Endothelial cell of umbilical vein (primary cell): ENCODE results near the gene ZNF709. TPM values are rescaled to one million over a fixed set of nuclear protein-coding genes. Genes with fewer than 3 reads are reported as not detected.

Experiments
- BruUV-seq: library from RNA; stranded (reverse); fragments of 400-500 nt; replicated peaks from 2 replicates; lab custom pipeline; 2021; lab: Mats Ljungman, UMichigan
- CTCF ChIA-PET: fragments of 300-600, 350-600 bp; sonication (Branson Sonifier 250); formaldehyde crosslinking; loops from one replicate; lab custom pipeline; 2021; ENCODE audit warnings: antibody characterized with exemption, inconsistent platforms; lab: Charles Lee
- POLR2A ChIA-PET: fragments of 300-600, 350-600 bp; sonication (Branson Sonifier 250); formaldehyde crosslinking; loops from one replicate; lab custom pipeline; 2021; ENCODE audit warnings: antibody characterized with exemption, inconsistent platforms; lab: Charles Lee
- DNase-seq: peaks from one replicate; pipeline ENCODE4 v3.0.0-alpha.2; 2011; ENCODE audit warnings: low read depth, low spot score
- FAIRE-seq: peaks from 2 replicates; lab custom pipeline; 2011; peaks lifted over from hg19 to GRCh38; lab: Jason Lieb, UNC
- H2AFZ ChIP-seq: 2 replicates; pipeline ENCODE4 v1.6.0; 2012; ENCODE audit warnings: low read depth, low read length, control low read depth, inconsistent platforms
- H3K27ac ChIP-seq: 2 replicates; pipeline ENCODE4 v1.5.1; 2011; ENCODE audit warnings: low read depth, mild to moderate bottlenecking, control low read depth, low read length, moderate library complexity; ENCODE audit not compliant: insufficient read depth
- H3K27me3 ChIP-seq, 2 experiments: 2 replicates each; pipeline versions ENCODE4 v1.6.0 to v1.6.1; 2011; ENCODE audit warnings: low read length in 2 of 2, mixed read lengths in 1 of 2; ENCODE audit not compliant: control insufficient read depth in 2 of 2, insufficient read depth in 2 of 2
- H3K36me3 ChIP-seq, 2 experiments: 2 replicates in 1 of 2; 3 replicates in 1 of 2; pipeline ENCODE4 v1.5.1; 2011; ENCODE audit warnings: low read length in 2 of 2, mild to moderate bottlenecking in 1 of 2, moderate library complexity in 1 of 2; ENCODE audit not compliant: control insufficient read depth in 2 of 2, insufficient read depth in 2 of 2; ENCODE audit errors: extremely low read depth in 1 of 2
- H3K4me1 ChIP-seq: 3 replicates; pipeline ENCODE4 v1.5.1; 2011; ENCODE audit warnings: mild to moderate bottlenecking, low read length; ENCODE audit not compliant: control insufficient read depth, insufficient read depth; ENCODE audit errors: extremely low read depth
- H3K4me2 ChIP-seq: 2 replicates; pipeline ENCODE4 v1.6.1; 2011; ENCODE audit warnings: low read length, control low read depth, mixed read lengths; ENCODE audit not compliant: insufficient read depth
- H3K4me3 ChIP-seq, 3 experiments: fragments of 200-600 bp in 1 of 3; sonication (generic), shearing (Covaris generic) in 1 of 3; replicated peaks in 1 of 3; 2 replicates each; pipeline ENCODE4 v1.5.1; 2011 to 2016; ENCODE audit warnings: control low read depth in 3 of 3, low read length in 3 of 3, mild to moderate bottlenecking in 2 of 3, inconsistent platforms in 1 of 3, low read depth in 1 of 3, moderate library complexity in 1 of 3; ENCODE audit not compliant: insufficient read depth in 1 of 3
- H3K79me2 ChIP-seq: 2 replicates; pipeline ENCODE4 v1.6.0; 2012; ENCODE audit warnings: low read length, inconsistent platforms; ENCODE audit not compliant: control insufficient read depth, insufficient read depth
- H3K9ac ChIP-seq: replicated peaks from 2 replicates; pipeline ENCODE3; 2011; ENCODE audit warnings: low read length, control low read depth; ENCODE audit not compliant: insufficient read depth; ENCODE audit errors: extremely low read depth
- H3K9me1 ChIP-seq: replicated peaks from 3 replicates; pipeline ENCODE4 v1.6.0; 2011; ENCODE audit warnings: mild to moderate bottlenecking, low read length; ENCODE audit not compliant: control insufficient read depth, insufficient read depth; ENCODE audit errors: extremely low read depth
- H3K9me3 ChIP-seq: replicated peaks from 2 replicates; pipeline ENCODE4 v1.5.1; 2012; ENCODE audit warnings: low read length, inconsistent platforms; ENCODE audit not compliant: control insufficient read depth, insufficient read depth
- H4K20me1 ChIP-seq: replicated peaks from 2 replicates; pipeline ENCODE3; 2011; ENCODE audit warnings: mild to moderate bottlenecking, low read length; ENCODE audit not compliant: control insufficient read depth, insufficient read depth; ENCODE audit errors: extremely low read depth
- CTCF ChIP-seq, 2 donors: IDR thresholded peaks; 1 replicate in 1 of 2; 2 replicates in 1 of 2; pipeline ENCODE4 v1.5.1; 2011; ENCODE audit warnings: low read length in 2 of 2, mild to moderate bottlenecking in 2 of 2, moderate library complexity in 2 of 2, control low read depth in 1 of 2, inconsistent platforms in 1 of 2, low read depth in 1 of 2; ENCODE audit not compliant: insufficient read depth in 1 of 2; ENCODE audit errors: extremely low read depth in 1 of 2
- EZH2 ChIP-seq: IDR thresholded peaks from 2 replicates; pipeline ENCODE4 v1.6.1; 2012; ENCODE audit warnings: borderline replicate concordance, low read depth, mild to moderate bottlenecking, moderate library complexity, low read length, inconsistent platforms; ENCODE audit not compliant: severe bottlenecking
- FOS ChIP-seq: IDR thresholded peaks from 2 replicates; pipeline ENCODE4 v1.6.1; 2011; ENCODE audit warnings: mild to moderate bottlenecking, low read length, moderate library complexity, borderline replicate concordance; ENCODE audit not compliant: insufficient read depth
- GATA2 ChIP-seq: IDR thresholded peaks from 2 replicates; pipeline ENCODE4 v1.7.0; 2011; ENCODE audit warnings: low read depth, mild to moderate bottlenecking, moderate library complexity, mixed read lengths, low read length; ENCODE audit not compliant: insufficient read length, insufficient read depth
- JUN ChIP-seq: IDR thresholded peaks from 2 replicates; pipeline ENCODE4 v1.6.1; 2011; ENCODE audit warnings: borderline replicate concordance, low read depth; ENCODE audit not compliant: insufficient read length, insufficient read depth
- MAX ChIP-seq: IDR thresholded peaks from 2 replicates; pipeline ENCODE4 v1.6.1; 2011; ENCODE audit not compliant: insufficient read depth, insufficient read length
- MYC ChIP-seq: IDR thresholded peaks from one replicate; pipeline ENCODE4 v1.6.1; 2011; ENCODE audit warnings: mild to moderate bottlenecking, low read depth, low read length
- POLR2A ChIP-seq: IDR thresholded peaks from 2 replicates; pipeline ENCODE4 v1.6.1; 2012; ENCODE audit warnings: low read depth, mild to moderate bottlenecking, control low read depth, low read length
- POLR2AphosphoS5 ChIP-seq: IDR thresholded peaks from 2 replicates; pipeline ENCODE4 v1.6.1; 2012; ENCODE audit warnings: low read depth, mild to moderate bottlenecking, control low read depth, low read length, moderate library complexity; ENCODE audit not compliant: insufficient read depth
- dilution Hi-C: fragments of 300-500 bp; cut with MboI; formaldehyde crosslinking; loops from one replicate; pipeline ENCODE4 v1.15.0; 2019; ENCODE audit warnings: low sequenced_read_pairs; ENCODE audit not compliant: extremely low pct_ligation_motif_present
- intact Hi-C: fragments of 100-400 bp; cut with micrococcal nuclease; formaldehyde crosslinking; loops from one replicate; pipeline ENCODE4 v1.10.0; 2022
- polyA plus RNA-seq, 4 experiments: library from polyadenylated mRNA; depleted of rRNA in 3 of 4; stranded (reverse) in 3 of 4; unstranded in 1 of 4; fragments of >200 nt; gene quantifications; 2 replicates each; pipeline versions ENCODE4 v1.2.1 to v1.2.3, GENCODE V29; 2011 to 2012; ENCODE audit warnings: missing spikeins in 1 of 4
- total RNA-seq: library from RNA; stranded (reverse); gene quantifications from 2 replicates; pipeline ENCODE4 v1.2.3, GENCODE V29; 2021

ZNF709 gene
- total and polyA plus RNA-seq, 2 donors (not counting 3 experiments of a cell fraction or from before 2014, with no cell fraction given): 0.65 to 1.8 TPM

- Histone ChIP-seq H3K4me1 (no peaks in the 10 kb centered on the region), H3K27ac (no peak overlapping the region), H3K27me3 (no peaks in the 10 kb centered on the region), H4K20me1 (no peaks in the 10 kb centered on the region), H3K9me1 (no peaks in the 10 kb centered on the region), H3K4me3 (no peak overlapping the region), H3K9ac (no peak overlapping the region), H3K79me2 (no peaks in the 10 kb centered on the region), H3K36me3 (no peaks in the 10 kb centered on the region), H2AFZ (no peak overlapping the region), H3K4me2 (no peak overlapping the region), H3K9me3 (no peaks in the 10 kb centered on the region)
- POLR2A ChIA-PET: no interaction called here
- BruUV-seq: no TSS peak
- no peak for DNase-seq
- no peak for FAIRE-seq
- dilution Hi-C loops (no loop called here), intact Hi-C loops (no loop called here)
- TF ChIP-seq POLR2AphosphoS5 (no peak), GATA2 (no peak), MYC (no peak), FOS (no peak), CTCF (IDR thresholded peaks at IDR 0.05; ENCODE audit: extremely low read depth in 1 of 2, insufficient read depth in 1 of 2, low read depth in 1 of 2, low read length in 2 of 2) (no peak), MAX (no peak), JUN (no peak), POLR2A (no peak), EZH2 (no peak)
- CTCF ChIA-PET: interaction anchor here (0.6 kb wide), 1 partner anchor 25 kb away, joined by 3 read pairs; no protein-coding TSS in a partner anchor
Observed at GRCh38 chr19:12448808-12449207, 35.8 kb downstream of the ZNF709 start.
